Neural cell (in vitro differentiated cells): ENCODE results near the gene DIS3L2.

ENCODE experiments used
- CTCF ChIP-seq: fragments of 450-650 bp; IDR thresholded peaks from 2 replicates; pipeline ENCODE4 v1.5.1; 2014; ENCODE audit warnings: antibody characterized with exemption, mild to moderate bottlenecking, moderate library complexity; ENCODE audit not compliant: poor library complexity, severe bottlenecking
- EP300 ChIP-seq: fragments of 450-650 bp; conservative IDR thresholded peaks from 2 replicates; pipeline ENCODE4 v1.6.1; 2014; ENCODE audit warnings: antibody characterized with exemption, mild to moderate bottlenecking, moderate library complexity; ENCODE audit not compliant: poor library complexity, severe bottlenecking
- EZH2 ChIP-seq: fragments of 200-600, 300-800 bp; shearing (Covaris generic), sonication (generic); IDR thresholded peaks from 2 replicates; pipeline ENCODE4 v1.6.1; 2014; ENCODE audit warnings: antibody characterized with exemption, low read length, borderline replicate concordance, mild to moderate bottlenecking; ENCODE audit not compliant: insufficient read depth, poor library complexity, severe bottlenecking
- MXI1 ChIP-seq: fragments of 450-650 bp; conservative IDR thresholded peaks from 2 replicates; pipeline ENCODE4 v1.6.1; 2014; ENCODE audit warnings: antibody characterized with exemption, mild to moderate bottlenecking; ENCODE audit not compliant: poor library complexity, severe bottlenecking
- POLR2AphosphoS5 ChIP-seq: IDR thresholded peaks from 2 replicates; pipeline ENCODE4 v1.6.1; 2012
- RAD21 ChIP-seq: fragments of 450-650 bp; conservative IDR thresholded peaks from 2 replicates; pipeline ENCODE4 v1.6.1; 2014; ENCODE audit warnings: antibody characterized with exemption, mild to moderate bottlenecking, moderate library complexity
- SMC3 ChIP-seq: fragments of 450-650 bp; conservative IDR thresholded peaks from 2 replicates; pipeline ENCODE4 v1.6.1; 2014; ENCODE audit warnings: antibody characterized with exemption, mild to moderate bottlenecking, moderate library complexity; ENCODE audit not compliant: poor library complexity
- TAF1 ChIP-seq: IDR thresholded peaks from 2 replicates; pipeline ENCODE4 v1.6.1; 2012; ENCODE audit warnings: low read depth

GRCh38 chr2:232276084-232276732, 314.7 kb downstream of the DIS3L2 start:
- TF ChIP-seq CTCF (no peak), POLR2AphosphoS5 (no peak), SMC3 (no peak), RAD21 (no peak), EZH2 (no peak), MXI1 (no peak), EP300 (no peak), TAF1 (no peak)
